Ishikawa (cell line): ENCODE results near the gene KRT39.

Experiments used
- MAX ChIP-seq: IDR thresholded peaks from 2 replicates; pipeline ENCODE4 v1.6.1; 2012
- USF1 ChIP-seq: IDR thresholded peaks from 2 replicates; pipeline ENCODE4 v1.6.1; 2012

GRCh38 chr17:40935624-40936023 is 31.1 kb downstream of the KRT39 start:
- TF ChIP-seq MAX (no peak), USF1 (no peak)
